ENCODE data around the gene ALDOB.

DNA sequence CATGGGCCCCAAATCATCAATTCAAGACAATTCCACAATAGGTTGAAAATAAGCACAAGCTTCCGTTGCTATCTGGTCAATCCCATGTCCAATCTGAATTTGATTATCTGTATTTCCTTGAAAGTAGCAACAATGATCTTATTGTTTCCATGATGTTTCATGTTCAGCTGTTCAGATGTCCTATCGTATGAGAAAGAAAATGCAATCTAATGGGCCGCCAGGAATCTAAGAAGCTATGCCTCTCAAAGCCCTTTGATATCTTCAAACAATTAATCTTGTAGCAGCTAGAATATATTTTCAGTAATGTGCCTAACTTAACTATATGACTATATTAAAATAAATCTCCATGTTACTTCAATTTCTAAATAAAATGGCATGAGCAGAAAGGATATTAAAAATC lies 32.1 kb upstream of the ALDOB start:
- no peak for TF ChIP-seq RAD21 (IDR thresholded peaks at IDR 0.05)
- TF ChIP-seq FOXA1 (IDR thresholded peaks at IDR 0.05), result no peak
- TF ChIP-seq, protein P1, sequence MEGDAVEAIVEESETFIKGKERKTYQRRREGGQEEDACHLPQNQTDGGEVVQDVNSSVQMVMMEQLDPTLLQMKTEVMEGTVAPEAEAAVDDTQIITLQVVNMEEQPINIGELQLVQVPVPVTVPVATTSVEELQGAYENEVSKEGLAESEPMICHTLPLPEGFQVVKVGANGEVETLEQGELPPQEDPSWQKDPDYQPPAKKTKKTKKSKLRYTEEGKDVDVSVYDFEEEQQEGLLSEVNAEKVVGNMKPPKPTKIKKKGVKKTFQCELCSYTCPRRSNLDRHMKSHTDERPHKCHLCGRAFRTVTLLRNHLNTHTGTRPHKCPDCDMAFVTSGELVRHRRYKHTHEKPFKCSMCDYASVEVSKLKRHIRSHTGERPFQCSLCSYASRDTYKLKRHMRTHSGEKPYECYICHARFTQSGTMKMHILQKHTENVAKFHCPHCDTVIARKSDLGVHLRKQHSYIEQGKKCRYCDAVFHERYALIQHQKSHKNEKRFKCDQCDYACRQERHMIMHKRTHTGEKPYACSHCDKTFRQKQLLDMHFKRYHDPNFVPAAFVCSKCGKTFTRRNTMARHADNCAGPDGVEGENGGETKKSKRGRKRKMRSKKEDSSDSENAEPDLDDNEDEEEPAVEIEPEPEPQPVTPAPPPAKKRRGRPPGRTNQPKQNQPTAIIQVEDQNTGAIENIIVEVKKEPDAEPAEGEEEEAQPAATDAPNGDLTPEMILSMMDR (IDR thresholded peaks at IDR 0.05; ENCODE audit: low read depth, low read length, missing input control), result no peak
- TF ChIP-seq, protein P2, sequence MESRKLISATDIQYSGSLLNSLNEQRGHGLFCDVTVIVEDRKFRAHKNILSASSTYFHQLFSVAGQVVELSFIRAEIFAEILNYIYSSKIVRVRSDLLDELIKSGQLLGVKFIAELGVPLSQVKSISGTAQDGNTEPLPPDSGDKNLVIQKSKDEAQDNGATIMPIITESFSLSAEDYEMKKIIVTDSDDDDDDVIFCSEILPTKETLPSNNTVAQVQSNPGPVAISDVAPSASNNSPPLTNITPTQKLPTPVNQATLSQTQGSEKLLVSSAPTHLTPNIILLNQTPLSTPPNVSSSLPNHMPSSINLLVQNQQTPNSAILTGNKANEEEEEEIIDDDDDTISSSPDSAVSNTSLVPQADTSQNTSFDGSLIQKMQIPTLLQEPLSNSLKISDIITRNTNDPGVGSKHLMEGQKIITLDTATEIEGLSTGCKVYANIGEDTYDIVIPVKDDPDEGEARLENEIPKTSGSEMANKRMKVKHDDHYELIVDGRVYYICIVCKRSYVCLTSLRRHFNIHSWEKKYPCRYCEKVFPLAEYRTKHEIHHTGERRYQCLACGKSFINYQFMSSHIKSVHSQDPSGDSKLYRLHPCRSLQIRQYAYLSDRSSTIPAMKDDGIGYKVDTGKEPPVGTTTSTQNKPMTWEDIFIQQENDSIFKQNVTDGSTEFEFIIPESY (IDR thresholded peaks at IDR 0.05), result no peak
- TF ChIP-seq, protein P3, sequence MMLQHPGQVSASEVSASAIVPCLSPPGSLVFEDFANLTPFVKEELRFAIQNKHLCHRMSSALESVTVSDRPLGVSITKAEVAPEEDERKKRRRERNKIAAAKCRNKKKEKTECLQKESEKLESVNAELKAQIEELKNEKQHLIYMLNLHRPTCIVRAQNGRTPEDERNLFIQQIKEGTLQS (IDR thresholded peaks at IDR 0.05), result no peak
- no peak for TF ChIP-seq RXRA (IDR thresholded peaks at IDR 0.05)
- TF ChIP-seq TAF1 (conservative IDR thresholded peaks at IDR 0.05), result no peak
- no peak for TF ChIP-seq SP1 (IDR thresholded peaks at IDR 0.05)
- TF ChIP-seq, protein P4, sequence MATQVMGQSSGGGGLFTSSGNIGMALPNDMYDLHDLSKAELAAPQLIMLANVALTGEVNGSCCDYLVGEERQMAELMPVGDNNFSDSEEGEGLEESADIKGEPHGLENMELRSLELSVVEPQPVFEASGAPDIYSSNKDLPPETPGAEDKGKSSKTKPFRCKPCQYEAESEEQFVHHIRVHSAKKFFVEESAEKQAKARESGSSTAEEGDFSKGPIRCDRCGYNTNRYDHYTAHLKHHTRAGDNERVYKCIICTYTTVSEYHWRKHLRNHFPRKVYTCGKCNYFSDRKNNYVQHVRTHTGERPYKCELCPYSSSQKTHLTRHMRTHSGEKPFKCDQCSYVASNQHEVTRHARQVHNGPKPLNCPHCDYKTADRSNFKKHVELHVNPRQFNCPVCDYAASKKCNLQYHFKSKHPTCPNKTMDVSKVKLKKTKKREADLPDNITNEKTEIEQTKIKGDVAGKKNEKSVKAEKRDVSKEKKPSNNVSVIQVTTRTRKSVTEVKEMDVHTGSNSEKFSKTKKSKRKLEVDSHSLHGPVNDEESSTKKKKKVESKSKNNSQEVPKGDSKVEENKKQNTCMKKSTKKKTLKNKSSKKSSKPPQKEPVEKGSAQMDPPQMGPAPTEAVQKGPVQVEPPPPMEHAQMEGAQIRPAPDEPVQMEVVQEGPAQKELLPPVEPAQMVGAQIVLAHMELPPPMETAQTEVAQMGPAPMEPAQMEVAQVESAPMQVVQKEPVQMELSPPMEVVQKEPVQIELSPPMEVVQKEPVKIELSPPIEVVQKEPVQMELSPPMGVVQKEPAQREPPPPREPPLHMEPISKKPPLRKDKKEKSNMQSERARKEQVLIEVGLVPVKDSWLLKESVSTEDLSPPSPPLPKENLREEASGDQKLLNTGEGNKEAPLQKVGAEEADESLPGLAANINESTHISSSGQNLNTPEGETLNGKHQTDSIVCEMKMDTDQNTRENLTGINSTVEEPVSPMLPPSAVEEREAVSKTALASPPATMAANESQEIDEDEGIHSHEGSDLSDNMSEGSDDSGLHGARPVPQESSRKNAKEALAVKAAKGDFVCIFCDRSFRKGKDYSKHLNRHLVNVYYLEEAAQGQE (IDR thresholded peaks at IDR 0.05), result no peak
- TF ChIP-seq HNF4A (conservative IDR thresholded peaks at IDR 0.05), result no peak
